GM11168 (cell line): ENCODE results near the gene SCGB3A1.

ENCODE experiments used
- in situ Hi-C: fragments of 300-500 bp; cut with MboI; formaldehyde crosslinking; loops from one replicate; pipeline ENCODE4 v1.12.0; 2022; ENCODE audit warnings: low sequenced_read_pairs; ENCODE audit not compliant: unreplicated experiment

Gene SCGB3A1

GRCh38 chr5:180591311-180591887 is at the start of gene SCGB3A1:
Gene SCGB3A1 (minus strand): TSS chr5:180591499. CDS start chr5:180591462, 37 bp downstream.
- in situ Hi-C loops, result no loop called here

GRCh38 chr5:180640611-180640860 is 49.2 kb upstream of the SCGB3A1 start:
- in situ Hi-C loops, result no loop called here

GRCh38 chr5:180639741-180640610 is 48.7 kb upstream of the SCGB3A1 start:
- in situ Hi-C loops, result no loop called here

- in situ Hi-C loops, result no loop called here
These were observed 48.0 kb upstream of the SCGB3A1 start for GRCh38 chr5:180639287-180639686.

- in situ Hi-C loops, result no loop called here
These were observed 46.8 kb upstream of the SCGB3A1 start for GRCh38 chr5:180637962-180638680.

- in situ Hi-C loops, result no loop called here
These were observed 45.2 kb upstream of the SCGB3A1 start for GRCh38 chr5:180636403-180637075.

GRCh38 chr5:180636016-180636402 is 44.7 kb upstream of the SCGB3A1 start:
- in situ Hi-C loops, result no loop called here

- in situ Hi-C loops, result no loop called here
These were observed 42.2 kb upstream of the SCGB3A1 start for GRCh38 chr5:180633283-180634177.

GRCh38 chr5:180632768-180633167 is 41.5 kb upstream of the SCGB3A1 start:
- in situ Hi-C loops, result no loop called here

- in situ Hi-C loops, result no loop called here
These were observed 40.5 kb upstream of the SCGB3A1 start for GRCh38 chr5:180631549-180632383.

- in situ Hi-C loops, result no loop called here
These were observed 39.1 kb upstream of the SCGB3A1 start for GRCh38 chr5:180630426-180630825.

- in situ Hi-C loops, result no loop called here
These were observed 38.6 kb upstream of the SCGB3A1 start for GRCh38 chr5:180629831-180630382.

GRCh38 chr5:180628827-180629750 is 37.8 kb upstream of the SCGB3A1 start:
- in situ Hi-C loops, result no loop called here

GRCh38 chr5:180628211-180628610 is 36.9 kb upstream of the SCGB3A1 start:
- in situ Hi-C loops, result no loop called here

GRCh38 chr5:180627386-180628120 is 36.3 kb upstream of the SCGB3A1 start:
- in situ Hi-C loops, result no loop called here

- in situ Hi-C loops, result no loop called here
These were observed 35.5 kb upstream of the SCGB3A1 start for GRCh38 chr5:180626661-180627385.
